ENCODE measurements around the gene CYGB.
"Not testable (repeated sequence)": the region's sequence is repeated elsewhere in the genome, so short reads cannot be mapped to it uniquely, and the experiment has no call there.

CYGB gene

GRCh38 chr17:76523084-76524037 is 14.1 kb downstream of the CYGB start:
- DNase-seq (ENCODE audit: low spot score), result peak; percentile 71

- DNase-seq (ENCODE audit: low spot score), result not testable (repeated sequence)
Observed at GRCh38 chr17:76521683-76522082, 15.8 kb downstream of the CYGB start.

DNA sequence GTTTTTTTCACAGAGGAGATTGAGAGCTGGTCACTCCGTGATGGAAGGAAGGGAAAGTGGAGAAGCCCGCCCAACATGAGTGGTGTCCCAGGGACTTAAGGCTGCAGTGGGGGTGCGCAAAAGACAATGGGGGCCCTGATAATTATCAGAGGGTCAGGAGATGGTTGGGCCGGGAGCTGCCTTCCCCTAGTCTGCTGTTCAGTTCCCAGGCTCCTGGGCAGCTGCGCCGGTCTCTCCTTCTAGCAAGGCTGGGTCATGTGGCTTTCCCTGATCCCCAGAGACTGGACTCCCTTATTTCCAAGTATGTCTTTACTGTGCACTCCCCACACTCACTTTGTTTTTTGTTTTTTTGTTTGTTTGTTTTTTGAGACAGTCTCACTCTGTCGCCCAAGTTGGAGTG is 16.2 kb downstream of the CYGB start:
- no peak for DNase-seq (ENCODE audit: low spot score)

DNA sequence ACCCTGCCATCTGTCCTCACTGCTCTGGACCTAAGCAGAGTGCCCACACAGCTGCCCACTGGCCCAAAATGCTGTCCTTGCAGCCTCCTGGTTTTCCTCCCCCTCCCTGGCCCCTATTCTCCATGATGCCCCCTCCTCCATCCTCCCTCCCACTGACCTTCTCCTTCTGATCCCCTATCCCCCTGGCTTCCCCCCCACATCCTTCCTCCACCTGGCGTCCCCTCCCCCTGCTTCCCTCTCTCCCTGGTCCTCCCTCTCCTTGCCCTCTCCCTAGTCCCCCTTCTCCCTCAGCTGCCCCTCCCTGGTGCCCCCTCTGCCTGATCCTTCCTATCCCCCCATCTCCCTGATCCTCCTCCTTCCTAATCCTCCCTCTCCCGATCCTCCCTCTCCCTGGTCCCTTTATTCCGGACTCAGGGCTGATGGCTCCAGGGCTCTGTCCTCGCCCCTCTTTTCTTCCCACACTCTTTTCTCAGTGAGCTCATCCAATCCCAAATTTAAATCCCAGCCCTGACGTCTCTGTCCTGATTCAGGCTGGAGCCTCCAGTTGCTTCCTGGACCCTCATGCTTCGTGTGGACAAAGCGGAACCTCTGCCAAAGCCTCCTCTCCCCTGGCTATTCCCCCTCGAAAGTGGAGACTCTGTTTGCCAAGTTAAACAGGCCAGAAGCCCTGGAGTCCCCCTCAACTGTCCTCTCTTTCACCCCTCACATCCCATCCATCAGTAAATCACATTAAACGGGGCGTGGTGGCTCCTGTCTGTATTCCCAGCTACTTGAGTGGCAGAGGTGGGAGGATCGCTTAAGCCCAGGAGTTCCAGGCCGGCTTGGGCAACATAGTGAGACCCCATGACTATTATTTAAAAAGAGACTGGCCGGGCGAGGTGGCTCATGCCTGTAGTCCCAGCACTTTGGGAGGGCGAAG is 18.2 kb downstream of the CYGB start:
- no peak for DNase-seq (ENCODE audit: low spot score)

DNA sequence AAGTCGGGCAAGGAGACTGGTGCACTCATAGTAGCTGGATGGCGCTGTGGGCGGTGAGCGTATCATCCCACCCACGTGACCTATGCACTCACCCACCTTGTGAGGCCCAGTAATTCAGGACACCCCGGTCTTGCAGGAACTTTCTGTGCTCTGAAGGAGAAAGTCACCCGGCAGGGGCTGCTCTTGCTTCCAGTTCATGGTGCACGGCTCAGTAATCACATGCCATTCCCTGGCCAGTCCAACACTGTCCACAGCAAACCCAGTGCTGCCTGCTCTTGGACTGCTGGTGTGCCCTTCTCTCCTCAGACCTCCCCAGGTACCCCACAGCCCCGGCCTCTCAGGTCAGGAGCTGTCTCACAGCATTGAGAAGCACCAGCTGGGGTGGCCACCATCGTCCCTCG is 19.9 kb downstream of the CYGB start:
- DNase-seq (ENCODE audit: low spot score), result no peak

- DNase-seq (ENCODE audit: low spot score), result no peak
Observed at GRCh38 chr17:76515274-76515949, 22.1 kb downstream of the CYGB start.

- DNase-seq (ENCODE audit: low spot score), result not testable (repeated sequence)
Observed at GRCh38 chr17:76514355-76514754, 23.2 kb downstream of the CYGB start.

GRCh38 chr17:76513306-76513692 is 24.2 kb downstream of the CYGB start:
- no peak for DNase-seq (ENCODE audit: low spot score)

DNA sequence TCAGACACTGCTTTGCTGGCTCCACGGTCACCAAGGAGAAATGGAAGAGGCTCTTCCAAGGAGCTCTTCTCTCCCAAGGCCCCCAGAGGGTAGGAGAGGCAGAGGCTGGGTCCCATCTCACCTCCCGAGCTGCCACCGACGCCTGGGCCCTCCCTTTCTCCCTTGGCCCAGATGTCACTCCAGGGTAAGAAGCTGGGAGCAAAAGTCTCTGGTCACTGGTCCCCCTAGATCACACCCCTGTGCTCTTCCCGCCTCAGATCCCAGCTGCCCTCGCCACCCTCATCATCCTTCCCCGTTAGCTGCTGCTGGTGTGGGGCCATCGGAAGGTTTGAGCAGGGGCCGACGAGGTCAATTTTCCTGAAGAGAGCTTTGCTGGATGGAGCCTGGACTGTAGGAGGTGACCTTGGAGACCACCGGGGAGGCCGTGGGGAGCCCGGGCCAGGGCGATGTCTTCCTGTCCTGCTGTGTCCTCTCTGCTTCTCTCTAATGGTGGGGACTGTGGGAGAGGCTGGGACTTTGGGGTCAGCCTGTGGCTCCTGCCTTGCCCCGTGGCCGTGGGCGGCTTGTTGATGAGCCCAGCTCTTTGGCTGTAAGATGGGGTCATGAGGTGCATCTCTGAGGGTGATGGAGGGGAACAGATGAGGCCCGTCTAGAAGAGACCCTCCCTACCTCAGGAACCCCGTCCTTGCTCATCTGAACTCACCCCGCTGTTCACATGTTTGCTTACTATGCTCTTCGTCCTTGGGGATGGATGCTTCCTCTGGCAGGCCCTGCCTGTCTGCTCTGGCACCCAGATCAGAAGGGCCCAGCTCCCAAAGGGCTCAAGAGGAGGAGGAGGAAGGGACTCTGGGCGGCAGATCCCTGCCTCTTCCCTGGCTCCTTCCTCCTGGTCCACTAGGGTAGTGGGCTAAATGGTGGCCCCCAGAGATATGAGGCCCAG is 24.9 kb downstream of the CYGB start:
- DNase-seq (ENCODE audit: low spot score), result no peak

DNA sequence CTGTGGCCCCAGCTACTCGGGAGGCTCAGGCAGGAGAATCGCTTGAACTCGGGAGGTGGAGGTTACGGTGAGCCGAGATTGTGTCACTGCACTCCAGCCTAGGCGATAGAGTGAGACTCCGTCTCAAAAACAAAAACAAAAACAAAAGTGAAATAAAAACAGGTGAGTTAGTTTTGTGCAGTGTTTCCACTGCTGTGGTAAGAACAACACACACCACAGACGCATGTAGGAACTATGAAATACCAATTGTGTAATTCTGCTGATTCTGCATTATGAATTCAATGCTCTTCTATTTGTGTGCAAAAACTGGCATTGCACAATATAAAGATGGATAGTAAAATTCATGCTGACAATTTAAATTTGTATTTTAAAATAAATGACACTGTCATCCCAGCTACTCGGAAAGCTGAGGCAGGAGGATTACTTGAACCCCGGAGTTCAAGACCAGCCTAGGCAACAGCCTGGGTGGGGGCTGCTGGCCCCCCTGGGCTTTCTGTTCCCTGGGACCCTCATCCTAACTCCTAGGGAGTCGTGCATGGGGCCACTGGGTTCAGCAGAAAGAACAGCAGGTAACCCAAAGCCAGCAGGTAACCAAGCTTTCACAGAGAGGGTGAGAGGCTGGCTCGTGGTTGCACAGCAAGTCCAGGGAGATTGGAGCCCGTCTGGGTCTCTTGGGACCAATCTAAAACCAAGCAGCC is 25.7 kb downstream of the CYGB start:
- no peak for DNase-seq (ENCODE audit: low spot score)

- no peak for DNase-seq (ENCODE audit: low spot score)
Observed at GRCh38 chr17:76510831-76511244, 26.7 kb downstream of the CYGB start.

DNA sequence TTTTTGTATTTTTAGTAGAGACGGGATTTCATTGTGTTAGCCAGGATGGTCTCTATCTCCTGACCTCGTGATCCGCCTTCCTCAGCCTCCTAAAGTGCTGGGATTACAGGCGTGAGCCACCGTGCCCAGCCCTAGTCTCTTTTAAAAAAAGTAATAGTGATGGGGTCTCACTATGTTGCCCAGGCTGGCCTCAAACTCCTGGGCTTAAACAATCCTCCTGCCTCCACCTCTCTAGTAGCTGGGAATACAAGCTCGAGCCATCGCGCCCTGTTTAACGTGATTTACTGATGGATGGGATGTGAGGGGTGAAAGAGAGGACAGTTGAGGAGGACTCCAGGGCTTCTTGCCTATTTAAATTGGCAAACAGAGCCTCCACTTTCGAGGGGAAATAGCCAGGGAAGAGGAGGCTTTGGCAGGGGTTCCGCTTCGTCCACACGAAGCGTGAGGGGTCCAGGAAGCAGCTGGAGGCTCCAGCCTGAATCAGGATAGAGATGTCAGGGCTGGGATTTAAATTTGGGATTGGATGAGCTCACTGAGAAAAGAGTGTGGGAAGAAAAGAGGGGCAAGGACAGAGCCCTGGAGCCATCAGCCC is 28.9 kb downstream of the CYGB start:
- not testable (repeated sequence) for DNase-seq (ENCODE audit: low spot score)

- peak; percentile 86 for DNase-seq (ENCODE audit: low spot score)
Observed at GRCh38 chr17:76506408-76507345, 30.8 kb downstream of the CYGB start.

DNA sequence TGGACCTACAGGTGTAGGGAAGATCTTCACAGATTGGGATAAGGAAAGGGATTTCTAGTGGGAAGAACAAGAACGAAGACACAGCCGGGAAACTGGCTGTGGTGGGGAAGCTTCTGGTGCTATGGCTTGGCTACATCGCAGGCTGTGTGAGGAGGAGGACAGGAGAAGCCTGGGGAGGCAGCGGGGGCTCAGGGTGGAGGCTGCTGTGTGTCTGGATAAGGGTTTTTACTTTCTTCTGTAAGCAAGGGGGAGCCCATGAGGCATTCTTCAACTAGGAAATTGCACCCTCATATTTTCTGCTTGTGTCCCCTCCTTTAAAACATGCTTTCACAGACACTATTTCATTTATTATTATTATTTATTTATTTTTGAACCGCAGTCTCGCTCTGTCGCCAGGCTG is 33.4 kb downstream of the CYGB start:
- no peak for DNase-seq (ENCODE audit: low spot score)

DNA sequence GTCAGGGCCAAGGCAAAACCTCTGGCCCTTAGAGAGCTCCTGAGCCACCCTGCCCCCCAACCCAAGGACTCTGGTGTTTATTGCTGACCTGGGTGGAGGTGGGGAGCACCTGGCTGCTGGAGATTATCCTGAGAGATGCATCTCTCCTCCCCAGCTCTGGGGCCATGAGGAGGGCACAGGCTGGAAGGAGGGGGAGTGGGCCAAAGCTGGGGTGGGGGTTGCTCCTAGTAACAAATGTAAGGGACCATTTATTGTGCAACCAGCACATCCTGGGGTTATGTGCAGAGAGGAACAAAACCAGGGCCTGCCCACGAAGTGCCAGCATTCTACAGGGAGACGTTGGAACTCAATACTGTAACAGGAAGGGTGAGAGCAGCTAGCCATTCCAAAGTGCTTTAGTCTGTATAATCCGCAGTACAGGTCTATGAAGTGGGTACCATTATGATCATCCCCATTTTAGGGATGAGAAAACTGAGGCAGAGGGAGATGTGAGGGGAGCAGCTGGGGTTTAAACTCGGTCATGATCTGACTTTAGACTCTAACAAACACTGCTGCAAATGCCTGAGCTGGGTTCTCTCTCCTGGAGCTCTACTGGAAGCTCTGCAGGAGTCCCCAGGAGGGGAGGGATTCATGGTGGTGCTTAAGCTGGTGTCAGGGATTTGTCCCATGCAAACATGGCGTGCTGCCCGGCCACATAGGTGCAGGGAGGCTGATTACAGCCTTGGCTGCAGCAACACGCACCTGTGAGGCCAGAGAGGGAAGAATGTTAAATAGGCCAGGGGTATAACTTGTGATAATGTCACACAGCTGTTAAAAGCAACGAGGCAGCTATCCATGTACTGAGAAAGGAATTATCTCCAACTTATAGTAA is 34.9 kb downstream of the CYGB start:
- no peak for DNase-seq (ENCODE audit: low spot score)

DNA sequence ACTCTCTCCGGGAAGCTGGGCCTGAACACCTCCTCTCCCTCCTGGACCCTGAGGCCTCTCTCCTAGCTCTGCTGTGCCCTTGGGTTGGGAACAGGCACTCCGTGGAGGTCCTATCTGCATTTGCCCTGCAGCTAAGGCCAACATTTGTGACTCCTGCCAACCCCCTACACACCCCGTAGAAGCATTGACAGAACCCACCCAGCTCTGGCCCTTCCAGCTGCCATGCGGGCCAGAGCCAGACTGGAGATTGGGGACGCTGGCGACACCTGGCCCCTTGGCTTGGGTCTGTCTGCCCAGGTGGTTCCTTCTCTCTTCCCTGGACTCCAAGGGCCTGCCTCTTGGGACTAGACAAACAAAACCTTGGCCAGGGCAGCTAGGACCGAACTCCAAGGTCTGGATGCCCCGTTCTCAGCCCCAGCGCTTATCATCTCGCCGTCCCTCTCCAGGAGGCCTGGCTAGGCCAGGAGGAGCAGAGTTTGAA is 35.6 kb downstream of the CYGB start:
- DNase-seq (ENCODE audit: low spot score), result no peak

- DNase-seq (ENCODE audit: low spot score), result peak; percentile 91
Observed at GRCh38 chr17:76501018-76501826, 36.3 kb downstream of the CYGB start, which contains the start of gene RHBDF2. Gene RHBDF2, minus strand, starts transcription at chr17:76501423. Its CDS starts 19,899 bp downstream, at chr17:76481524.

All from HuH-7.5 (cell line).